D721Med (cell line): ENCODE measurements around the gene ALCAM.

Experiments used
- DNase-seq: peaks from one replicate; pipeline ENCODE4 v3.0.0; 2011; ENCODE audit warnings: low spot score; ENCODE audit not compliant: insufficient read length
- FAIRE-seq: peaks from 2 replicates; lab custom pipeline; 2011; peaks lifted over from hg19 to GRCh38; lab: Jason Lieb, UNC
- CTCF ChIP-seq: IDR thresholded peaks from 2 replicates; pipeline ENCODE4 v1.5.1; 2012; ENCODE audit warnings: mild to moderate bottlenecking, control low read depth; ENCODE audit not compliant: insufficient read depth; ENCODE audit errors: missing control alignments

ALCAM gene

GRCh38 chr3:105512061-105512460 is 145.4 kb downstream of the ALCAM start:
- DNase-seq (no peak), FAIRE-seq (no peak)
- TF ChIP-seq CTCF: no peak

DNA sequence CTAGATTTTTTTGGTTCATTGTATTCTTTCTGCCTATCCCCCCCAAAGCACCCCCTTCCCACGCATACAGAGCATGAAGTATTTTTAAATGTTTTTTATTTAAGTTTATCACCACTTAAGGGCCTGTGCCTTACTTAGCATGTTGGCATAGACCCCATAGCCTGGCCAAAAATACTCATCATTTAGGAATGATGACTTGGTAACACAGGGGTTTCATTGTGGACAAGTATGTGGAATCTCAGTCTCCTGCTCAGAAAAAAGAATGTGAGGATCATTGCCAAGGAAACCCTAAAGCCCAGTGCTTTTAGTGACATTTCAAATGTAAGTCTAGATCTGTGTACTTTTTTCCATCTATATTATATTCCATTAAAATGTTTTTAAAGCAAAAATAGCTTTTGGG is 146.3 kb downstream of the ALCAM start:
- DNase-seq (no peak), FAIRE-seq (no peak)
- no peak for TF ChIP-seq CTCF

DNA sequence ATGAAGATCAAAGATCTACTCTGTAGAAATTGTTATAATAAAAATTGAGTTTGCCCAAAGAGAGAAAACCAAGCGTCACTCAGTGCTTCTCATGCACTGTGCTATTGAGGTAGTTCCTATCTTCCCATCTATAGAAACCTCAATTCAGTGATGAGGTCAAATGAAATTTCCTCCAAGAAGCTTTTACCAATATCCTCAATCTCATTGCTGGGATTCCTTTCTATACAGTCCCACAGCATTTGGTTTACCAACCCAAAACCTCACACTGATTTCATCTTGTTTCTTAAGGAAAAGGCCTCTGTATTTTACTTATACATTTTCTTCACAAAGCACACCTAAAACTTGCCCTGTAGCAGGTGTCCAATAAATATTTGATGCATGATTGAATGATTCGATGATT is 147.2 kb downstream of the ALCAM start:
- no peak for TF ChIP-seq CTCF
- DNase-seq (no peak), FAIRE-seq (no peak)

DNA sequence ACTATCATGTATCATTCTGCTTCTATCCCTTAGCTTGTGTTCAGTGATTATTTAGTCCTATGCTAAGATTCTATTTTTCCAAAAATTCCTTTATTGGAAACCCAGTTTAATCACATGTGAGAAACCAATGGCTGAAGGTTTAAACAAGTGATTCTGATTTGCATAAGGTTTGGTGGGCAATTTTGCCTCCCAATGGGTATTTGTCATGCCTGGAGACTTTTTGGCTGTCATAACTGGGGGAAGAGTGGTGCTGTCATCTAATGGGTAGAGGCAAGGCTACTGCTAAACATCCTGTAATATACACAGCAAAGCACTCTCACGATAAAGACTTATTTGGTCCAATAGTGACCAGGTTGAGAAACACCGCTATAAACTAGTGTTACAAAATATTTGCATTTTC is 148.7 kb downstream of the ALCAM start:
- DNase-seq (no peak), FAIRE-seq (no peak)

DNA sequence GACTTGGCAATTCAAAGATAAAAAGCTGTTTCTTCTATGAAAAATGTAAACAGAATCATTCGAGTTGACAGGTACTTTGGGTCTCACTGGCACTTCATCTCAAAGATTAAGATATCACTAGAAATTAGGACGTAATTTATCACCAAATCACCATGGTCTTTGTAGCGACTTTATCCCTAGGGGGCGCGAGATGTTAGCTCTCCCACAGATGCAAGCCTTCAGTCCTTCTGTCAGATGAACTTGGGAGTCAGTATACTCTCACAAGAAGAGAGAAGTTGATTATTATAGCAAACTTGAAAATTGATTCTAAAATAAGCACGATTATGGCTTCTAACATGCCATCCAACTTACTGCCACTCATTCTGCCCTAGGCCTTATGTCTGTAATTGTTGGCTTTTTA is 150.3 kb downstream of the ALCAM start:
- FAIRE-seq: no peak
- no peak for TF ChIP-seq CTCF
- no peak for DNase-seq

More for the DNA sequence above, 148.7 kb downstream of the ALCAM start:
- TF ChIP-seq CTCF: no peak

GRCh38 chr3:105518203-105518602 is 151.5 kb downstream of the ALCAM start:
- DNase-seq (no peak), FAIRE-seq (no peak)
- TF ChIP-seq CTCF: no peak

DNA sequence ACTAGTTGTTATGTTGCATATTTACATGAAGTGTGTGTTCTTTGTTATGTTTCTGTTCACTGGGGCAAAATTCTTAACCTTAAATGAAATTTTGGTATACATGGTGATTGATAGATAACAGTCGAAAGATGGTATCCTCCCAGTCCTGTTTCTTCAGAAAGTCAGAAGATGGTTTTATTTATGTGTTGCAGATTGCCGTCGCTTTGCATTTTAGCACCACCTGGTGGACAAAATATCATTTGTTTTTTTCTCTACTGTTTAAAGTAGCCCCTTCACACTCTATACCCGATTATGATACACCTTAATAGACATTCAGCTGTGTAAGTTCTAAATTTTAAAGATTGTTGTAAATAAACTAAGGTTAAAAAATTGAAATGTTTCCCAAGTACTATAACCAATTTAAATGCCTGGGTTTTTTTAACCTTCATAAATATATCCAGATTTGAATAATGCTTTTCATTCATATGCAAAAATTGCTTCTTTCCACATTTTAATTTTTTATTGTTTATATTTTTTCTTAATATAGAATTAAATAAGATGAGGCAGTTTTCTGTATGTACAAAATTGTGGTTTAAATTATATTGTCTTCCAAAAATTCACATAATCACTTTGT is 152.2 kb downstream of the ALCAM start:
- TF ChIP-seq CTCF: peak; percentile 68
- FAIRE-seq (no peak), DNase-seq (no peak)
